D341Med (cell line): Measurements from ENCODE around the gene FHOD3.
A peak's percentile ranks its signal among the peaks of the same experiment; 100 is the strongest.

ENCODE experiments used
- DNase-seq: peaks from one replicate; pipeline ENCODE4 v3.0.0; 2012; ENCODE audit warnings: low spot score

FHOD3 gene

DNA sequence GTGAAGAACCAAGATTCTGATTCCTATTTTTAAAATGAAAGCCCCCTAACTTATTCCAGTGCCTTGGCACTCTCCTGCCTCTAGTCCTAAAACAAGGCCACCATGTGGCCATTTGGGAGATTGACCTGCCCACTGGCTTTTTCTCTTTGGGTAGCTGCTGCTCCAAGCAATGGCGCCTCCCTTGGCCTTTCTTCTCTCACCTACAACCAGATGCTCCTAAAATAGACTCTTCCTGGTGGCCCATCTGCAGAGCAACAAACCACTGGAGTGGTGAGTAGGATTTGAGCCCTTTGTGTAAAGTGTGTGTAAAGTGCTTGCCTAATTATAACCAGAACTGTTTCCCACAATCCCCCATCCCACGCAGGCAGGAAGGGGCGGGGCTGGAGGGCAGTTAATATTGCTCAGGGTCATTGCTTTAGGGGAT, 114.2 kb downstream of the FHOD3 start:
- DNase-seq, result peak; percentile 84

DNA sequence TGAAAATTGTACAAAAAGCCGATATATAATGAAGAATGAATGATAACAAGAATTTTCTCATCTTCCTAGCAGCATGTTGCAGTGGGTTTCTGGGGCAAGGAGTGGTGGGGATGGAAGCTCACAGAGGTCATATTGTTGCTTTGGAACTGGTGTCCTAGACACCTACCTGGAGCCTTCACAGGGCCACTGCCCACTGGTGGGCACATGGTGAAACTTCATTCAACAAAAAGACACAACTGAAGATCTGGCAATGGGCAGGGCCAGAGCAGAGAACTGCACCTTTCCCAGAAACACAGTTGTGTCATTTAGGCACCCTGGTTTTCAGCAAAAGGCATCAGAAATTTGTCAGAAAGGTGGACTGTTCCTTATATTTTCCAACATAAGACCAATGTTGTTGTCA, 115.3 kb downstream of the FHOD3 start:
- DNase-seq, result peak; percentile 84

DNA sequence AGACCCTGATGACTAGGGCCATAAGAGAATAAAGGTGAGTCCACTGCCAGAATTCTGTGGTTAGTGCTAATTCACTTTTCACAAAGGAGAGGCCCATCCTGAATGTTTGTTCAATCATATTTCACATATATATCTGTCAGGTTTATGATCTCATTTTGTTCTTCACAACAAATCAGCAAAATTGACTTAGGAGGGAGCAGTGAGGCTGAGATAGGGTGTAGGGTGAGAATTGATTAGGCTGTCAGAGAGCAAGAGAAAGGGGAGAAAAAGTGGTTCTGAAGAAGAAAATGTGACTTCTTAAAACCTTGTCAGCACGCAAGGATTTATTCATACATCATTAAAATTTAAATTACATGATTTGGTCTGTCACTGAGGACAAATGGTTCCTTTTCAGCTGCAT, 117.7 kb downstream of the FHOD3 start:
- no peak for DNase-seq

DNA sequence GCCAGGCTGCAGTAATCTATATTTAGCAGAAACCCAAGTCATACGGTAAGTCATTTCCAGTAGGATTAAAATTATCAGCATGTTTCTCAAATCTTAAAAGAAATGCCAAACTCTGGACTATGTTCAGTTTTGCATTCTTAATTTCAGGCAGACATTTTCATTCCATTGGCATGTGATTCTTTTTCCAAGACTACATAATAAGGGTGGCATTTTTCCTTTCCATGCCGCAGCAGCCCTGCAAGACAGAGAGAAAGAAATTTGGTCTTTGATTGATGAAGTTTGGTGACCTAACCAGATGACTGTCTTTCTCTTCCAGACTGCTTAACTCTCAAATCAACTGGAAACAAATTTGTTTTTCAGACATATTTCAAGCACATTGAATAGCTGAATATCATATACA, 118.1 kb downstream of the FHOD3 start:
- no peak for DNase-seq

DNA sequence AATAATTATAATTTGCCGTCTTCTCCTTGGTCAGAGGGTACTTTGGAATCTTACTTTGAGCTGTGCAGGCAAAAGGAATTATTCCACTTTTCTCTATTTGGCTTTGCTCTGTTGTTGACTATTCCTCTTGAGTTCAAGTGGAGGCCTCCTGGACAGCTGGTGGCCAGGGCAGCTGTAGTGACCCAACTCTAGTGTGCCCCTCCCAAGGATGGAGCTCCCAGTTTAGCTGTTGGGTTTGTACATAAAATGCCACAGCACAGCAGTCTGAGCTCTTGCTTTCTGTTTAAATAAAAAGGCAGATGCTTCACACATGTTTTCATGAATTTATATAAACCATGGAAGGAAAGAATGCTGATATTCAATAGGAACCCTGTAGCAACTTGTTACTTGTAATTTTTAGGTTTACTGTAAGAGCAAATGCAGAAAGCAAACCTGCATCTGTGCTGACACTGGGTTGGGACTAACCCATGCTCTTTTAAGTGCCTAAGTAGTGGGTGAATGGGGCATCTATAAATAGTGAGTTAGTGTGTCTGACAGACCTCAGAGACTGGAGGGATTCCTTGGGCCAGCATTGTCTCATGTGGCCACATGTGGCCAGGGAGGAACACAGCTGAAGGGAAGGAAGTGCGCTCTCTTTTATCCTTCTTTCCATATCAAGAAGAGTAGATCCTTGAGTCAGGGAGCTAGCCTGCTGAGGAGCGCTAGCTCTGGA, 121.8 kb downstream of the FHOD3 start:
- DNase-seq, result no peak

DNA sequence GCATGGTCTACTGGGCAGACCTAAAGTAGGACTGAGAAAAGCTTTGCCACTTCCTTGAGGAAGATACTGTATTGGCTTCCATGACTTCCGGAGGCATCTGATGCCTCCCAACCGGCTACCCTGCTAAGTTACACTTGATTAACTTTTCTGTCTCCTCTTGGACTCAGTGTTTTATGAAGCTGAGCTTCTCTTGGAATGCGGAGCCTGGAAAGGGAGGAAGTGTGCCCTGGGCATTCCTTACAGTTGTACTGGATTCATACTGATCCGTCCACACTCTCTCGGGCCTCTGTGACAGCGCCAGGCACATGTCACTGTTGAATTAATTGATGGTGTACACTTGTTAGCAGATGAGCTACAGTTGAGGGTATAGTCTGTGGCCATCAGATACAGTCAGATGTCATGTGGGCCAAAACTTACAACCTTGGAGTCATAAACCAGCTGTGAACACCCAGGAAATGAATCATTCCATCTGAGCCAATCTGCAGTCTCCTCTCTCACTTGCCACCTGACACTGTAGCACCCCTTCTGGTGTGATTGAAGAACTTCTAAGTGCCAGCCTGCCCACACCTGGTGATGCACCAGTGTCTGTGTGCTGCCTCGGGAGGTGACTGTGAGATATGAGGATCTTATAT, 122.5 kb downstream of the FHOD3 start:
- DNase-seq, result no peak

DNA sequence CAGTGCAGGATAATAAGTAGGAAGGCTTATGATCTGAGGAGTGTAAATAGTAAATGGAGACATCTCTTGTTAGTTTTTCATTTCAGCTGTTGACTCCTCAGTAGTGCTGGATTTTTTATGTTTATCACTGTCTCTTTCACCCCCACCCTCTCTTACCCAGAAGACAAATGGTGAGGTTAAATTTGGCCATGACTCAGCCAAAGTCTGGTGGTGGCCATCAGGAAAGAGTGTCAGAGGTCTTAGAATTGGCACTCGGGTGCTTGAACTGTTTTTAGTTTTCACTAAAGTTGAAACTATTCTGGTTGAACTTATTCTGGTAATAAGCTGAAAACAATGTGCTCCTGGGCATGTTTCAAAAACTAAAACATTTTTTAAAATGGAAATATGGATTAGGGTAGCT, 123.3 kb downstream of the FHOD3 start:
- no peak for DNase-seq

DNA sequence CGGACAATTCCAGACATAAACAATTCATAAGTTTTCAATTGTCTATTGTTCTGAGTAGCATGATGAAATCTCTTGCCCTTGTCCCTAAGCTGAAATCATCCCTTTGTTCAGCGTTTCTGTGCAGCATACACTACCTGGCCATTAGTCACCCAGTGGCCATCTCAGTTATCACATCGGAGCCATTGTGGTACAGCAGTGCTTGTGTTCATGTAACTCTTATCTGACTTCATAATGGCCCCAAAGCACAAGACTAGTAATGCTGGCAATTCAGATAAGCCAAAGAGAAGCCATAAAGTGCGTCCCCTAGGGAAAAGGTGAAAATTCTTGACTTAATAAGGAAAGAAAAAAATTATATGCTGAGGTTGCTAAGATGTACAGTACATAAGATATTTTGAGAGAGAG, 127.2 kb downstream of the FHOD3 start:
- DNase-seq, result no peak

DNA sequence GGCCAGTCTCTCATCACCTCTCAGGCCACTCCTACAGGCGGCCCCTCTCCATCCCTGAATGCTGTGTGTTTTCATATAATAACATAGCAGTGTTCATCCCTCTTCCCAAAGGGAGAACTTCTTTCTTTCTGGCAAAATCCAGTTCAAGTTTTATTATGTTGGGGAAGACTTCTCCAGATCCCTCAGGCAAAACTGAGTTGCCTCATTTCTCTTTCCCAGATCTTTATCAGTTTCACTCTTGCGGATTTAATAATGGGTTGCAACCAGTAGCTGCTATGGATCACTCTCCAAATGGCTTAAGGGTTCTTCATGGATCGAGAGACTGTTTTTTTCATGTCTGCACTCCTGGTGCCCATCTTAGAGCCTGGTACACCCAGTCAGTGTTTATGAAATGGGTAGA, 129.9 kb downstream of the FHOD3 start:
- DNase-seq, result no peak

DNA sequence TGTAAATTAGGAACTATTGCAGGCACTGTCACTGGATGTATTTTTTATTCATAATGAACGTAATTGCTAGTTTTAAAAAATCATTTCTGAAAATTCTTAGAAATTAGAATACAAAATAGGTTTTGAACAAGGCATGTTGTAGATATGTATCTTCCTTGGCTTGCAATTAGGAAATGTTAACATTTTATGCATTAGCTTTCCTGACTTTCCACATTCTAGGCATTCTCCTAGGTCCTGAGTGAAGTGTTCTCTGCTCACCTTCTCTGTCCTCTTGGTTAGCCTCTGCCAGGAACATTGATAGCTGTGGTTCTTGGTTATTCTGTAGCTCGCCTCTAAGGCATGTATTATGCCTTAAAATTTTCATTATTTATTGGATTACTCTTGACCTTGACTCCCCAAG, 130.3 kb downstream of the FHOD3 start:
- no peak for DNase-seq

DNA sequence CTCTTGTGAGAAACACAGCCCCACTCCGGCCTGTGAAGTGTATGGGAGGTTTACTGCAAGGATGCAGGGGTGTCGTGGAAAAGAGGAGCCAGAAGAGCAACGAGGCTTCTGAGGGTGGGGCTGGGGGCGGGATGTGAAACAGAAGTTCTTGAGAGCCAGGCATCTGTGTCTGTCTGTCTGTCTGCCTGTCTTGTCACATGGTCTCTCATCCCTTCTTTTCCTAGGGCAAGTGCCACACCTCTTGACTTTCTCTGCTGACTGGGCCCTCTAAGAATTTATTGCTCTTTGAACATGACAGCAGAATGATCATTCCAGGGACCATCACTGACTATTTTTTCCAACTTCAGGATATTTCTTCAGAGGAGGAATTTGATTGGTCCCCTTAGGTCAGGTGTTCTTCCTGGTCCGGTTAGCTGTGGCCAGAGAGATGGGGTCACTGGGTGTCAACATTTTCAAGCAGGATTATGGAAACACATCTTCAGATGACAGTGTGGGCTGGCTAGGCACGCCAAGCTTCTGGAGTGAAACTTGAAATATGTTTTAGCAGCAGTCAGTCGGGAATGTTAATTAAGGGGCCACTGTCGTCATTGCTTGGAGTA, 131.0 kb downstream of the FHOD3 start:
- DNase-seq, result no peak

DNA sequence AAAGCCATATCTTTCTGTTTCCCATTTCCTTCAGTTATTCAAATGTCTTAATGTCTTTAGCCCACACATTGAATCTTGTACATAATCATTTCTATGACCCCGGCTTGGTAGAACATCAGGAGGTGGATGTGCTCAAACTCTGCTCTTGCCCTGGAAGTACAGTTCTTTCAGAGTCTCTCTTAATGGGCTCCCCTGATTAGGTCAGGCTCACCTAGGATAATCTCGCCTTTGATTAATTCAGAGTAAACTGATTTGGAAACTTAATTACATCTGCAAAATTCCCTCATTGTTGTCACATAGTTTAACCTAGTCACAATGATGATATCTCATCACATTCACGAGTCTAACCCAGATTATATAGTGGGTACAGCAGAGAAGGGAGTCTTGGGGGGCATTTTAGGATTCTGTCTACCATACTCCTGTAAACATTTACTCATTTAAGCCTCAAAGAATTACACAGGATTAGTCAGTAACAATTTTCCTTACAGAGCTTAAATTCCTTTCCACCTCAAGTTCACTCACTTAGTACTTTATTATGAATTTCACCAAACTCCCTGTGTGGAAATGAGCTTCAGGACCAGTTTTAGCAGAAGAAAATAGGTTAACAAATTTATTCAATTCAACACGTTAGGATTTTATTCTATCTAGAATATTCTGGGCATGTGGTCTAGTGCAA, 135.5 kb downstream of the FHOD3 start:
- DNase-seq, result no peak

DNA sequence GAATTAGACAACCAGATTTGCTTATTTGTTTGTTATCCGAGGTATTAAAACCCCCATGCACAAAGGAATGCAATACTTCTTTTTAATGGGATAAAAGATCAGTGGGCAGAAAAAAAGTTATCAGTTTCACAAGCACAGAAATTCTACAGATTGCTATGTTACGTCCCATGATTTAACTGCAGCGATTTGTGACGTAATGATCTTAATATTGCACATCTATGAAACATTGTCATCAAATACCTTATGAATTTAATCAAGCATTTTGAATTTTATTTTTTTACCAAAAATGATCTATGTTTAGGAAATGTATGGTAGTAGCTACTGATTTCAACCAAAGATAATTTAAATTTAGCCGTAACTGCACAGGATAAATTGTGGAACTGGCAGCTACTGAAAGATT, 138.9 kb downstream of the FHOD3 start:
- no peak for DNase-seq

DNA sequence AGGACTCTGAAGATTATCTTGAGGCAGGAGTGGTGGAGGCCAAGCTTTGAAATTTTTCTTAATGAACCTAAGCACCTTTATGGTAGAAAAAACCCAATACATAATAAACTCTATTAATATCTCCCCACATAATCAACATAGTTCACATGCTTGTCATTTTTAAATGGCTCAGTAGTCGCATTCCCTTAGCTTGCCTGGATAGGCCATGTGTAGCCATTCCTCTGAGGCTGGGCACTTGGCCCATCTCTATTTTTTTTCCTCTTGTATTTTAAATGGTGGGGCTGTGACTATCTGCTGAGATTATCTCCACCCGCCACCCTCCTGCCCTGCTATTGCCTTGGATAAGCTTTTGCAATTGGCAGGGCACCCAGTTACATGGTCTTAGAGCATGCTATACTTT, 143.1 kb downstream of the FHOD3 start:
- DNase-seq, result no peak

DNA sequence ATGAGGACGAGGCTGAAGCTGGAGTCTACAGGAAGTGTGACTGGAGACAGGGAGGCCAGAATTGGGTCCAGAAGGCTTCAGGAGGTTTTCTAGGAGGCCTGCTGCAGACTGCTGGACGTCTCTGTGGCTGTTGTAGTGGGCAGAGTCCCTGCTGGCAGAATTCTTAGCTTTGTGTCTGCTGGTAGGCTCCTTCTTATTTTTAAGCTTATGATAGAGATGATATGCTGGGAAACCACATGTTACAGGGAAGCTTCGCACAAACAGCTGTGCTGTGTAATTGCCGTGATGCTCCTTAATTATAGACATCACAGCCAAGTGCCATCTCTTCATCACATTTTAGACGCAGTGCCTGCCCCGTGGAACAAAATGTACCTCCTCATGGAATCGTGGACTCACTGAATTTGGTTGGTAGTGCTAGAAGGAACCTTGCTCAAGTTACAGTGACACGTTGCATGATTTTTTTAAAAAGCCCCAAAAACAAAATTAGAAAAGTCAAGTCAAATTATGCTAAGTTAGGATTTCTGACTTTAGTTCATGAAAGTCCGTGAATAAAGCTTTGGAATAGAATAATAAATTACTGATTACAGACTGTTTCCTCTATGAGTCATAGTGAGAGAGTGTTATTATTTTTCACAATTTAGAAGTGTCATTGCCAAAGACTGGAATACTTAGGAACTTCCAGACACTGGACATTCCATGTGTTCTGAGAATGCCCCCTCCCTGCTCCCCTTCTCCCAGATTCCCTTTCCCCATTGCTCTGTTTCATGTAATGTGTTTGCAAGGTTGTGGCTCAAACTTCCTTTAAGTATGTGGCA, 144.1 kb downstream of the FHOD3 start:
- no peak for DNase-seq

DNA sequence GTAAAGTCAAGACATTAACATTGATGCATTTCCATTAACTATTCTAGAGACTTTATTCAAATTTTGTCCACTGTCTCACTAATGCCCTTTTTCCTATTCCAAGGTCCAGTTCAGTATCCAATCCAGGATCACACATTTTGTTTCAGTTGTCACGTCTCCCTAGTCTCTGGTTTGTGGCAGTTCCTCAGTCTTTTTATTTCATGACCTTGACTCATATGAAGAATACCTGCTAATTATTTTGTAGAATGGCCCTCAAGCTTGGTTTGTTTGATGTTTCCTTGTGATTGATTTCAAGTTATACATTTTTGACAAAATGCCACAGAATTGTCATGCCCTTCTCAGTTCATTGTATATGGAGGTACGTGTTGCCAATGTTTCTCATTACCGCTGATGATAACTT, 145.2 kb downstream of the FHOD3 start:
- DNase-seq, result no peak

DNA sequence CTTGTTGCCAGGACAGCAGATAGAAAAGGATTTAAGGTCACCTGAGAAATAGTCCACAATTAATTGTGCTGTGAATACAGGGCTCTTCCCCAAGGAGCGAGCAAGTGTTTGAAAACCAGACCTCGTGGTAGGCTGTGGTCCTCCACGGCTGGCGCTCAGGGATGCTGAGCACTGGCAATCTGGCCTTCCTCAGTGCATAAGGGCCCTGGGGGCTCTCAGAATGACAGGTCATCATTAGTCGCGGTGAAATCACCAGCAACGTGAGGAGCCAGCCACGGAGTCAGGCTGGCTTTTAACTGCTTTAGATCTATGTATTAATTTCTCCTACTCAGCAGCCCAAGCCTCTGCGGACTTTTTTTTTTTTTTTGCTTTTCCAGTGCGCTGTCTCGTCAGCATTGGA, 148.5 kb downstream of the FHOD3 start:
- DNase-seq, result no peak

DNA sequence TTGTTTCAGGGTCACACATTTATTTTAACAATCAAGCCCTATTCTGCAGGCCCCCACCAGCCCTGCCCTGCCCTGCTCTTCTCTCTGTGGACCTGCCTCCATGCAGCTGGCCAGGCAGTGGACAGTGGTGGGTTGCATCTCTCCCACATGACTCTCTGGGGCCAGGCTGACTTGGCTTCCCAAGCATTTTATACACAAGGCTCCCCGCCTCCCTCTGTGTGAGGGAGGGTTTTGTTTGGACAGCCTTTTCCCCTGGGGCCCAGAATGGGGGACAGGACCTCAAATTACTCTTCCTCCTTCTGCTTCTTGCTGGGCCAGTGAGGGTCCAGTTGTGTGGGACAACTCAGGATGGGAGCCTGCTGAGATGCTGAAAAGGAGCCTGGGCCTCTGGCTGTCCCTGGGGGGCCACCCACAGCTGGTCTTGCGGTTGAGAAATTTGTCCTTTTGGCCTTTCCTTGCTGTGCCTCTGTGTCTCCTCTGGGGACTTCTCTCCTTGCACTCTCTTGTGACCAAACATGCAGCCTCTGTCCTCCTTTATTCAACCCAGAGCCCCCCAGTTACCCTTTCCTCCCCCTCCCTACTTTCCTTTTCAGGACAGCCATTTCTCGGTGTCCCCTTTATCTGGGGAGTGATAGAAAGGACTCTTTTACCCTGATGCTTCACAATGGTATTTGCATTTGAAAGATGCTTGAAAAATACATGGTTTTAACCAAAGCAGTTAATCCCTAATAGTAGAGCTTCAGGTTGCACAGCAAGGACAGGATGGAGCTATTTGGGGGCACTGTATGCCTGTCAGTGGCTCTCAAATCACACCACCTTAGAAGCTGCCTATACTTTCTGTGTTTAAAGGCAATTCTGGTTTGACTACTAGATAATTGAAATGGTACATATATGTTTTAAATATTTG, 151.1 kb downstream of the FHOD3 start:
- no peak for DNase-seq

DNA sequence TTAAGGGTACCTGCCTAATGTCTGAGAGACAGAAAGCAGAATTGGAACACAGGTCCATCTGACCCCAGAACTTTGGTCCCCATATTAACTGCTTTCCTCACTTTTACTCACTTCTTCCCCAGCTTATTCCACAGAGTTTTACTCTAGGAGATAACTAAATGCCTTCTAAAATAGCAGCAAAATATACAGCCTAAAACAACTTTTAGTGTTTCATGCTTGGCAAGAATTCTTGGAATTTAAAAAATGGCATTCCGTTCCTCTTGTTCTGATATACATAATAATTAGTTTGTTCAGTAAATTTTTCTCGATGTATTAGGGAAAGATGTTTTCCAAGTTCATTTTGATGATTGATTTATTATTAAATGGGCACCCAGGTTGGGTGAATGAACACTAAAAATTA, 151.9 kb downstream of the FHOD3 start:
- no peak for DNase-seq

DNA sequence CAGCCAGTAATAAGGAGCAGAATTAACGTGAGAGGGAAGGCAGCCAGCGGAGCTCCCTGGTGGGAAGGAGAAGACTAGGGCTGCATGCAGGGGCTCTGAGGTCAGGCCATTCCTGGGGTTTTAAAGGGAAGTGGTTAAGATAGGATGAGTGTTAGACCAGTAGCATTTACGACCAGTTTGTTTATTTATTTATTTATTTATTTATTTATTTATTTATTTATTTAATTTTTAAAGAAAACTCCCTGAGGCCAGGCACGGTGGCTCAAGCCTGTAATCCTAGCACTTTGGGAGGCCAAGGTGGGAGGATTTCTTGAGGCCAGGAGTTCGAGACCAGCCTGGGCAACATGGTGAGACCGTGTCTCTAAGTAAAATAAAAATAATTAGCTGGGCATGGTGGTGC, 152.8 kb downstream of the FHOD3 start:
- no peak for DNase-seq
